ENCODE results near the gene AURKAIP1. TPM values are rescaled to one million over a fixed set of nuclear protein-coding genes. Genes with fewer than 3 reads are reported as not detected.

Gene AURKAIP1
- total and polyA plus RNA-seq, 2 of the 13 experiments (the other 11 are each of a cell fraction or from before 2014, with no cell fraction given): 69.5 to 175 TPM

GRCh38 chr1:1360506-1361169 lies 14.4 kb downstream of the AURKAIP1 start (continued):
- TF ChIP-seq PRMT3 (CRISPR knock-in tag; IDR thresholded peaks at IDR 0.05; ENCODE audit: borderline replicate concordance, low read depth): no peak
- no peak for TF ChIP-seq ZNF441 (CRISPR knock-in tag; IDR thresholded peaks at IDR 0.05; ENCODE audit: borderline replicate concordance)
- no peak for TF ChIP-seq NR2F6 (IDR thresholded peaks at IDR 0.05)
- TF ChIP-seq NR2F6 (CRISPR knock-in tag; IDR thresholded peaks at IDR 0.05): no peak
- TF ChIP-seq SKIL (CRISPR knock-in tag; IDR thresholded peaks at IDR 0.05; ENCODE audit: borderline replicate concordance): no peak
- no peak for TF ChIP-seq ZNF431 (CRISPR knock-in tag; IDR thresholded peaks at IDR 0.05; ENCODE audit: borderline replicate concordance, low read depth)
- no peak for TF ChIP-seq TBL1XR1 (IDR thresholded peaks at IDR 0.05; ENCODE audit: borderline replicate concordance, low read length, partially characterized antibody)
- no peak for TF ChIP-seq DBP (CRISPR knock-in tag; IDR thresholded peaks at IDR 0.05; ENCODE audit: not compliant biosample characterization)
- TF ChIP-seq ZNF781 (CRISPR knock-in tag; IDR thresholded peaks at IDR 0.05; ENCODE audit: borderline replicate concordance, not compliant biosample characterization): no peak
- no peak for TF ChIP-seq ZNF230 (CRISPR knock-in tag; IDR thresholded peaks at IDR 0.05)
- TF ChIP-seq MNT (IDR thresholded peaks at IDR 0.05): peak; percentile 87
- no peak for TF ChIP-seq SMAD9 (CRISPR knock-in tag; IDR thresholded peaks at IDR 0.05)
- no peak; the same call in 1 of the 2 replicates for TF ChIP-seq ZNF547 (CRISPR knock-in tag; IDR thresholded peaks at IDR 0.05)
- no peak for TF ChIP-seq SRSF4 (IDR thresholded peaks at IDR 0.05; ENCODE audit: low read depth, low read length, poor library complexity, severe bottlenecking)
- TF ChIP-seq USF2 (IDR thresholded peaks at IDR 0.05; ENCODE audit: low read depth, low read length): no peak
- TF ChIP-seq USF2 (CRISPR knock-in tag; IDR thresholded peaks at IDR 0.05; ENCODE audit: borderline replicate concordance): no peak
- TF ChIP-seq ERF (CRISPR knock-in tag; IDR thresholded peaks at IDR 0.05): no peak
- no peak for TF ChIP-seq ARID4A (CRISPR knock-in tag; IDR thresholded peaks at IDR 0.05; ENCODE audit: borderline replicate concordance)
